SK-N-SH (cell line): ENCODE measurements around the gene EPB41L3.

ENCODE experiments used
- CTCF ChIP-seq: fragments of 200-600 bp; sonication (generic); IDR thresholded peaks from 2 replicates; pipeline ENCODE4 v1.6.1; 2017; ENCODE audit warnings: antibody characterized with exemption, mild to moderate bottlenecking, moderate library complexity
- EP300 ChIP-seq, 2 experiments: IDR thresholded peaks; 2 replicates each; pipeline versions ENCODE4 v1.4.0 to v1.6.1; 2012; ENCODE audit warnings: borderline replicate concordance in 1 of 2, low read depth in 1 of 2, low read length in 1 of 2
- GABPA ChIP-seq: IDR thresholded peaks from 2 replicates; pipeline ENCODE4 v1.4.0; 2012; ENCODE audit warnings: low read depth, mild to moderate bottlenecking
- NRF1 ChIP-seq: IDR thresholded peaks from 2 replicates; pipeline ENCODE4 v1.6.1; 2012; ENCODE audit warnings: low read depth, mild to moderate bottlenecking, low read length
- REST ChIP-seq: IDR thresholded peaks from 2 replicates; pipeline ENCODE4 v1.6.1; 2012; ENCODE audit warnings: mild to moderate bottlenecking, low read depth, low read length, moderate library complexity
- RFX5 ChIP-seq: IDR thresholded peaks from 2 replicates; pipeline ENCODE4 v1.6.1; 2012; ENCODE audit warnings: mild to moderate bottlenecking, improper control_type of control experiment, low read length
- USF1 ChIP-seq: IDR thresholded peaks from 2 replicates; pipeline ENCODE4 v1.4.0; 2012; ENCODE audit warnings: low read depth, borderline replicate concordance
- ZBTB33 ChIP-seq: IDR thresholded peaks from 2 replicates; pipeline ENCODE4 v1.4.0; 2012; ENCODE audit warnings: low read depth, borderline replicate concordance

- TF ChIP-seq ZBTB33 (no peak), EP300 (IDR thresholded peaks at IDR 0.05; ENCODE audit: borderline replicate concordance in 1 of 2, low read depth in 1 of 2, low read length in 1 of 2) (no peak), CTCF (no peak), USF1 (no peak), GABPA (no peak), REST (no peak), RFX5 (no peak), NRF1 (no peak)
Measured at GRCh38 chr18:5393779-5394178, 150.0 kb downstream of the EPB41L3 start.
